Skin of body (tissue), 2 donors: ENCODE data around the gene GBP4. TPM values are rescaled to one million over a fixed set of nuclear protein-coding genes. Genes with fewer than 3 reads are reported as not detected.
"Not testable (repeated sequence)": the region's sequence is repeated elsewhere in the genome, so short reads cannot be mapped to it uniquely, and the experiment has no call there.

ENCODE experiments used
- DNase-seq: peaks from one replicate; lab custom pipeline; 2025; lab: John Stamatoyannopoulos, UW
- total RNA-seq: library from RNA; depleted of rRNA; stranded (reverse); fragments of >200 nt; gene quantifications from one replicate; pipeline ENCODE4 v1.2.3, GENCODE V29; 2014

The GBP4 gene
- total RNA-seq, result 1.6 TPM

- DNase-seq, result no peak
Measured at GRCh38 chr1:89198491-89199072, at the start of gene GBP4. GBP4 (minus strand) TSS chr1:89198942; CDS start chr1:89198834, 108 bp downstream.

GRCh38 chr1:89243046-89243445, 44.3 kb upstream of the GBP4 start:
- DNase-seq, result no peak

GRCh38 chr1:89221341-89221740, 22.6 kb upstream of the GBP4 start:
- DNase-seq, result no peak

- DNase-seq, result not testable (repeated sequence)
Measured at GRCh38 chr1:89219851-89220250, 21.1 kb upstream of the GBP4 start.

- not testable (repeated sequence) for DNase-seq
Measured at GRCh38 chr1:89218941-89219340, 20.2 kb upstream of the GBP4 start.

- no peak for DNase-seq
Measured at GRCh38 chr1:89213347-89213746, 14.6 kb upstream of the GBP4 start.

- no peak for DNase-seq
Measured at GRCh38 chr1:89211035-89211634, 12.4 kb upstream of the GBP4 start.

- DNase-seq, result no peak
Measured at GRCh38 chr1:89206373-89206772, 7.6 kb upstream of the GBP4 start.

- no peak for DNase-seq
Measured at GRCh38 chr1:89203166-89203565, 4.4 kb upstream of the GBP4 start.

- DNase-seq, result no peak
Measured at GRCh38 chr1:89201106-89201794, 2.5 kb upstream of the GBP4 start.

- DNase-seq, result peak; percentile 61
Measured at GRCh38 chr1:89200663-89201062, 1.9 kb upstream of the GBP4 start.

GRCh38 chr1:89199525-89200031, 836 bp upstream of the GBP4 start:
- DNase-seq, result no peak

GRCh38 chr1:89198081-89198480, 661 bp downstream of the GBP4 start:
- no peak for DNase-seq

- DNase-seq, result no peak
Measured at GRCh38 chr1:89195476-89195875, 3.3 kb downstream of the GBP4 start.

- DNase-seq, result no peak
Measured at GRCh38 chr1:89191314-89191713, 7.4 kb downstream of the GBP4 start.

GRCh38 chr1:89190017-89190416, 8.7 kb downstream of the GBP4 start:
- no peak for DNase-seq

GRCh38 chr1:89179343-89179742, 19.4 kb downstream of the GBP4 start:
- DNase-seq, result no peak

- DNase-seq, result no peak
Measured at GRCh38 chr1:89176971-89177370, 21.8 kb downstream of the GBP4 start.

GRCh38 chr1:89175601-89176256, 23.0 kb downstream of the GBP4 start, which contains the start of gene GBP7:
GBP7 (minus strand) TSS chr1:89176003; CDS start chr1:89171935, 4,068 bp downstream.
- no peak for DNase-seq

GRCh38 chr1:89174491-89174890, 24.3 kb downstream of the GBP4 start:
- DNase-seq, result no peak

- no peak for DNase-seq
Measured at GRCh38 chr1:89172468-89173143, 26.1 kb downstream of the GBP4 start.

GRCh38 chr1:89171067-89171438, 27.7 kb downstream of the GBP4 start:
- no peak for DNase-seq
